CD14-positive monocyte (primary cell): ENCODE results near the gene IL10RB. TPM values are rescaled to one million over a fixed set of nuclear protein-coding genes. Genes with fewer than 3 reads are reported as not detected.

Source experiments
- DNase-seq, 3 donors: peaks; one replicate each; pipeline ENCODE4 v3.0.0-alpha.2; 2011 to 2022
- H2AFZ ChIP-seq: 2 replicates; pipeline ENCODE4 v1.6.0; 2012; ENCODE audit warnings: mild to moderate bottlenecking, low read depth, low read length, inconsistent platforms; ENCODE audit not compliant: insufficient read depth, poor library complexity, severe bottlenecking
- H3K27ac ChIP-seq, 2 donors: 1 replicate in 1 of 2; 2 replicates in 1 of 2; pipeline ENCODE4 v1.5.1; 2012 to 2013; ENCODE audit warnings: low read length in 2 of 2, control low read depth in 1 of 2, inconsistent platforms in 1 of 2, low read depth in 1 of 2, mild to moderate bottlenecking in 1 of 2
- H3K27me3 ChIP-seq, 2 donors: one replicate each; pipeline versions ENCODE4 v1.6.0 to v1.6.1; 2011 to 2013; ENCODE audit warnings: low read length in 2 of 2; ENCODE audit not compliant: control insufficient read depth in 2 of 2, insufficient read depth in 2 of 2
- H3K36me3 ChIP-seq, 2 donors: replicated peaks in 1 of 2; 1 replicate in 1 of 2; 2 replicates in 1 of 2; pipeline versions ENCODE4 v1.5.1 to v1.6.1; 2012 to 2013; ENCODE audit warnings: low read length in 2 of 2, control low read depth in 1 of 2, inconsistent platforms in 1 of 2, mild to moderate bottlenecking in 1 of 2; ENCODE audit not compliant: insufficient read depth in 2 of 2, control insufficient read depth in 1 of 2
- H3K4me1 ChIP-seq, 2 donors: 1 replicate in 1 of 2; 2 replicates in 1 of 2; pipeline versions ENCODE4 v1.5.1 to v1.6.1; 2012 to 2013; ENCODE audit warnings: low read length in 2 of 2, control low read depth in 1 of 2, inconsistent platforms in 1 of 2, mild to moderate bottlenecking in 1 of 2, moderate library complexity in 1 of 2; ENCODE audit not compliant: insufficient read depth in 2 of 2, control insufficient read depth in 1 of 2
- H3K4me2 ChIP-seq: replicated peaks from 2 replicates; pipeline ENCODE3; 2012; ENCODE audit warnings: low read length, moderate library complexity, mild to moderate bottlenecking; ENCODE audit not compliant: poor library complexity, severe bottlenecking; ENCODE audit errors: extremely low read depth
- H3K4me3 ChIP-seq, 3 experiments: fragments of 200-600 bp in 1 of 3; sonication (generic) in 1 of 3; replicated peaks in 1 of 3; 1 replicate in 2 of 3; 2 replicates in 1 of 3; pipeline ENCODE4 v1.5.1; 2011 to 2013; ENCODE audit warnings: low read length in 3 of 3, mild to moderate bottlenecking in 3 of 3, control low read depth in 2 of 3, low read depth in 2 of 3, inconsistent platforms in 1 of 3, moderate library complexity in 1 of 3
- H3K79me2 ChIP-seq: 2 replicates; pipeline ENCODE4 v1.6.0; 2012; ENCODE audit warnings: mild to moderate bottlenecking, control low read depth, inconsistent platforms, low read length, moderate library complexity; ENCODE audit not compliant: insufficient read depth
- H3K9ac ChIP-seq: 2 replicates; pipeline ENCODE4 v1.6.0; 2017; ENCODE audit warnings: low read length, mild to moderate bottlenecking; ENCODE audit not compliant: insufficient read depth, poor library complexity, severe bottlenecking
- H3K9me3 ChIP-seq, 2 donors: replicated peaks in 1 of 2; 1 replicate in 1 of 2; 2 replicates in 1 of 2; pipeline versions ENCODE4 v1.5.1 to v1.6.1; 2012 to 2013; ENCODE audit warnings: low read length in 2 of 2, control low read depth in 1 of 2; ENCODE audit not compliant: control insufficient read depth in 1 of 2, insufficient read depth in 1 of 2
- H4K20me1 ChIP-seq: 2 replicates; pipeline ENCODE4 v1.6.0; 2012; ENCODE audit warnings: mild to moderate bottlenecking, low read length, control low read depth, moderate library complexity; ENCODE audit not compliant: insufficient read depth
- H3K27ac Mint-ChIP-seq, 7 donors: one replicate each; pipeline ENCODE4 v1.8.0; 2020; ENCODE audit warnings: mild to moderate bottlenecking in 7 of 7, mixed read lengths in 7 of 7, moderate library complexity in 6 of 7, inconsistent platforms in 2 of 7
- H3K27me3 Mint-ChIP-seq, 3 donors: one replicate each; pipeline ENCODE4 v1.8.0; 2021 to 2022; ENCODE audit warnings: low read depth in 3 of 3, mild to moderate bottlenecking in 3 of 3, mixed read lengths in 3 of 3, moderate library complexity in 3 of 3, inconsistent platforms in 1 of 3
- H3K36me3 Mint-ChIP-seq, 2 donors: one replicate each; pipeline ENCODE4 v1.8.0; 2020; ENCODE audit warnings: mixed read lengths in 2 of 2, inconsistent platforms in 1 of 2, mild to moderate bottlenecking in 1 of 2
- H3K4me1 Mint-ChIP-seq: one replicate; pipeline ENCODE4 v1.8.0; 2020; ENCODE audit warnings: mild to moderate bottlenecking, mixed read lengths
- H3K4me3 Mint-ChIP-seq, 2 donors: one replicate each; pipeline ENCODE4 v1.8.0; 2020; ENCODE audit warnings: mild to moderate bottlenecking in 2 of 2, mixed read lengths in 2 of 2, moderate library complexity in 1 of 2
- H3K9me3 Mint-ChIP-seq, 7 donors: one replicate each; pipeline ENCODE4 v1.8.0; 2020 to 2022; ENCODE audit warnings: mixed read lengths in 7 of 7, mild to moderate bottlenecking in 6 of 7, moderate library complexity in 6 of 7, inconsistent platforms in 2 of 7
- WGBS: methylation state at CpG from one replicate; pipeline ENCODE4 v1.1.5; 2013; ENCODE audit warnings: missing lambda C conversion rate; ENCODE audit not compliant: insufficient coverage; 5-methylcytosine and 5-hydroxymethylcytosine counted together
- intact Hi-C, 2 donors: fragments of 100-400 bp; cut with micrococcal nuclease; formaldehyde crosslinking; loops; one replicate each; pipeline versions ENCODE4 v1.15.0 to v1.15.1; 2023
- polyA plus RNA-seq, 3 donors: library from polyadenylated mRNA; depleted of rRNA in 1 of 3; unstranded in 2 of 3; stranded (reverse) in 1 of 3; fragments of 300-500 nt in 2 of 3; fragments of >200 nt in 1 of 3; fragmentation: Illumina TruSeq in 2 of 3; gene quantifications; 1 replicate in 2 of 3; 2 replicates in 1 of 3; pipeline ENCODE4 v1.2.3, GENCODE V29; 2012 to 2021
- TF ChIP-seq, protein P1 (sequence below): fragments of 200-600 bp; IDR thresholded peaks from one replicate; pipeline ENCODE4 v1.8.0; 2022; ENCODE audit warnings: antibody characterized with exemption, mild to moderate bottlenecking

The IL10RB gene
- polyA plus RNA-seq, 3 donors = 79.0 to 225 (median 212) TPM

- no peak for DNase-seq
- no peaks in the 10 kb centered on the region for H3K9me3 ChIP-seq
- no peaks in the 10 kb centered on the region for H3K27me3 ChIP-seq
- TF ChIP-seq, protein P1, sequence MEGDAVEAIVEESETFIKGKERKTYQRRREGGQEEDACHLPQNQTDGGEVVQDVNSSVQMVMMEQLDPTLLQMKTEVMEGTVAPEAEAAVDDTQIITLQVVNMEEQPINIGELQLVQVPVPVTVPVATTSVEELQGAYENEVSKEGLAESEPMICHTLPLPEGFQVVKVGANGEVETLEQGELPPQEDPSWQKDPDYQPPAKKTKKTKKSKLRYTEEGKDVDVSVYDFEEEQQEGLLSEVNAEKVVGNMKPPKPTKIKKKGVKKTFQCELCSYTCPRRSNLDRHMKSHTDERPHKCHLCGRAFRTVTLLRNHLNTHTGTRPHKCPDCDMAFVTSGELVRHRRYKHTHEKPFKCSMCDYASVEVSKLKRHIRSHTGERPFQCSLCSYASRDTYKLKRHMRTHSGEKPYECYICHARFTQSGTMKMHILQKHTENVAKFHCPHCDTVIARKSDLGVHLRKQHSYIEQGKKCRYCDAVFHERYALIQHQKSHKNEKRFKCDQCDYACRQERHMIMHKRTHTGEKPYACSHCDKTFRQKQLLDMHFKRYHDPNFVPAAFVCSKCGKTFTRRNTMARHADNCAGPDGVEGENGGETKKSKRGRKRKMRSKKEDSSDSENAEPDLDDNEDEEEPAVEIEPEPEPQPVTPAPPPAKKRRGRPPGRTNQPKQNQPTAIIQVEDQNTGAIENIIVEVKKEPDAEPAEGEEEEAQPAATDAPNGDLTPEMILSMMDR = no peak
- Mint-ChIP-seq H3K27me3 (peaks cover 0 to 2% (median 0%) of the 10 kb centered on the region in 3 donors), H3K9me3 (no peaks in the 10 kb centered on the region), H3K27ac (peak overlapping the region in 5 of 7 donors; percentile 19 to 58 (median 35)), H3K36me3 (peaks cover 73 to 96% of the 10 kb centered on the region in 2 donors), H3K4me3 (no peak overlapping the region), H3K4me1 (peaks cover 14% of the 10 kb centered on the region)
- H3K36me3 ChIP-seq = peaks cover 77 to 85% of the 10 kb centered on the region in 2 donors
- H3K79me2 ChIP-seq = peaks cover 7% of the 10 kb centered on the region
- intact Hi-C loops = no loop called here
- no peak overlapping the region for H3K4me2 ChIP-seq
- peaks cover 10 to 19% of the 10 kb centered on the region in 2 donors for H3K4me1 ChIP-seq
- peak overlapping the region in 1 of 2 donors; percentile 12 for H3K27ac ChIP-seq
- peaks cover 30% of the 10 kb centered on the region for H4K20me1 ChIP-seq
- H3K4me3 ChIP-seq = no peak overlapping the region
- 61% methylated on average over 3 of the region's 7 CpGs for WGBS
- no peak overlapping the region for H2AFZ ChIP-seq
- H3K9ac ChIP-seq = no peak overlapping the region
These were observed 27.6 kb downstream of the IL10RB start for GRCh38 chr21:33293811-33294216.

GRCh38 chr21:33296156-33296555 lies 30.0 kb downstream of the IL10RB start:
- intact Hi-C loops = loop anchor here in 1 of 2 donors (5.0 kb wide), 1 partner anchor 36 kb away; no protein-coding TSS in a partner anchor
- DNase-seq = no peak

More at GRCh38 chr21:33296156-33296555, 30.0 kb downstream of the IL10RB start:
- no peak overlapping the region for H3K4me2 ChIP-seq
- no peaks in the 10 kb centered on the region for H3K27me3 ChIP-seq
- H3K4me1 Mint-ChIP-seq = peaks cover 36% of the 10 kb centered on the region
- H3K27ac Mint-ChIP-seq = peak overlapping the region in 1 of 7 donors; percentile 63
- TF ChIP-seq, protein P1 = no peak
- no peak overlapping the region for H3K9ac ChIP-seq
- H3K4me3 Mint-ChIP-seq = no peak overlapping the region
- H2AFZ ChIP-seq = no peak overlapping the region
- H3K27me3 Mint-ChIP-seq = peaks cover 0 to 2% (median 0%) of the 10 kb centered on the region in 3 donors
- H3K9me3 Mint-ChIP-seq = peaks cover 0 to 2% (median 0%) of the 10 kb centered on the region in 7 donors
- peak overlapping the region in 1 of 2 donors; percentile 26 for H3K27ac ChIP-seq
- H3K36me3 ChIP-seq = peaks cover 59 to 65% of the 10 kb centered on the region in 2 donors
- peaks cover 23% of the 10 kb centered on the region for H4K20me1 ChIP-seq
- H3K79me2 ChIP-seq = peaks cover 7% of the 10 kb centered on the region
- H3K9me3 ChIP-seq = no peaks in the 10 kb centered on the region
- WGBS = 95% methylated on average over 5 of the region's 6 CpGs
- peaks cover 59 to 76% of the 10 kb centered on the region in 2 donors for H3K36me3 Mint-ChIP-seq
- H3K4me3 ChIP-seq = no peak overlapping the region
- peaks cover 33 to 42% of the 10 kb centered on the region in 2 donors for H3K4me1 ChIP-seq
